Peyer's patch (tissue), 4 donors: Measurements from ENCODE around the gene PDZD2.

Experiments used
- POLR2A ChIP-seq, 2 donors: fragments of 450-650 bp; IDR thresholded peaks; one replicate each; pipeline ENCODE4 v1.5.1; 2017; ENCODE audit warnings: antibody characterized with exemption in 2 of 2, mild to moderate bottlenecking in 2 of 2, moderate library complexity in 2 of 2
- TF ChIP-seq, protein P1 (sequence below), 6 experiments: fragments of 450-650 bp in 4 of 6; fragments of 200-600 bp in 2 of 6; sonication (generic) in 1 of 6; IDR thresholded peaks; one replicate each; pipeline ENCODE4 v1.5.1; 2017 to 2019; ENCODE audit warnings: antibody characterized with exemption in 6 of 6, mild to moderate bottlenecking in 3 of 6, moderate library complexity in 1 of 6

DNA sequence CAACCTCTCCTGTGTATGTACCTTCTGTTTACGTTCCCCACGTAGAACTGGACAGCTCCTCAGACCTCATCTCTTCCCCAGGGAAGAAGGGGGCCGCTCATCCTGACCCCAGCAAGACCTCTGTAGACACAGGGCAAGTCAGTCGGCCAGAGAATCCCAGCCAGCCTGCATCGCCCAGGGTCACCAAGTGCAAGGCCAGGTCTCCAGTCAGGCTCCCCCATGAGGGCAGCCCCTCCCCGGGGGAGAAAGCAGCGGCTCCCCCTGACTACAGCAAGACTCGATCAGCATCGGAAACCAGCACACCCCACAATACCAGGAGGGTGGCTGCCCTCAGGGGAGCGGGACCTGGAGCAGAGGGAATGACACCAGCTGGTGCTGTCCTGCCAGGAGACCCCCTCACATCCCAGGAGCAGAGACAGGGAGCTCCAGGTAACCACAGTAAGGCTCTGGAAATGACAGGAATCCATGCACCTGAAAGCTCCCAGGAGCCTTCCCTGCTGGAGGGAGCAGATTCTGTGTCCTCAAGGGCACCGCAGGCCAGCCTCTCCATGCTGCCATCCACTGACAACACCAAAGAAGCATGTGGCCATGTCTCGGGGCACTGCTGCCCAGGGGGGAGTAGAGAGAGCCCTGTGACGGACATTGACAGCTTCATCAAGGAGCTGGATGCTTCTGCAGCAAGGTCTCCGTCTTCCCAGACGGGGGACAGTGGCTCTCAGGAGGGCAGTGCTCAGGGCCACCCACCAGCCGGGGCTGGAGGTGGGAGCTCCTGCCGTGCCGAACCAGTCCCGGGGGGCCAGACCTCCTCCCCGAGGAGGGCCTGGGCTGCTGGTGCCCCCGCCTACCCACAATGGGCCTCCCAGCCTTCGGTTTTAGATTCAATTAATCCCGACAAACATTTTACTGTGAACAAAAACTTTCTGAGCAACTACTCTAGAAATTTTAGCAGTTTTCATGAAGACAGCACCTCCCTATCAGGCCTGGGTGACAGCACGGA lies 448.5 kb downstream of the PDZD2 start:
- TF ChIP-seq, protein P1, sequence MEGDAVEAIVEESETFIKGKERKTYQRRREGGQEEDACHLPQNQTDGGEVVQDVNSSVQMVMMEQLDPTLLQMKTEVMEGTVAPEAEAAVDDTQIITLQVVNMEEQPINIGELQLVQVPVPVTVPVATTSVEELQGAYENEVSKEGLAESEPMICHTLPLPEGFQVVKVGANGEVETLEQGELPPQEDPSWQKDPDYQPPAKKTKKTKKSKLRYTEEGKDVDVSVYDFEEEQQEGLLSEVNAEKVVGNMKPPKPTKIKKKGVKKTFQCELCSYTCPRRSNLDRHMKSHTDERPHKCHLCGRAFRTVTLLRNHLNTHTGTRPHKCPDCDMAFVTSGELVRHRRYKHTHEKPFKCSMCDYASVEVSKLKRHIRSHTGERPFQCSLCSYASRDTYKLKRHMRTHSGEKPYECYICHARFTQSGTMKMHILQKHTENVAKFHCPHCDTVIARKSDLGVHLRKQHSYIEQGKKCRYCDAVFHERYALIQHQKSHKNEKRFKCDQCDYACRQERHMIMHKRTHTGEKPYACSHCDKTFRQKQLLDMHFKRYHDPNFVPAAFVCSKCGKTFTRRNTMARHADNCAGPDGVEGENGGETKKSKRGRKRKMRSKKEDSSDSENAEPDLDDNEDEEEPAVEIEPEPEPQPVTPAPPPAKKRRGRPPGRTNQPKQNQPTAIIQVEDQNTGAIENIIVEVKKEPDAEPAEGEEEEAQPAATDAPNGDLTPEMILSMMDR (IDR thresholded peaks at IDR 0.05), result no peak
- no peak for TF ChIP-seq POLR2A (IDR thresholded peaks at IDR 0.05)
